NCI-H2171 (cell line): ENCODE data around the gene MLLT10.

Source experiments
- DNase-seq: peaks from one replicate; lab custom pipeline; 2025; lab: John Stamatoyannopoulos, UW

MLLT10 gene

GRCh38 chr10:21501731-21502347, 32.2 kb upstream of the MLLT10 start:
- DNase-seq: no peak

- DNase-seq: no peak
Observed at GRCh38 chr10:21502348-21502740, 31.7 kb upstream of the MLLT10 start.

GRCh38 chr10:21503542-21503941, 30.5 kb upstream of the MLLT10 start:
- DNase-seq: no peak

- DNase-seq: no peak
Observed at GRCh38 chr10:21505711-21506278, 28.2 kb upstream of the MLLT10 start.

GRCh38 chr10:21506351-21506750, 27.7 kb upstream of the MLLT10 start:
- DNase-seq: no peak

- DNase-seq: no peak
Observed at GRCh38 chr10:21507150-21507549, 26.9 kb upstream of the MLLT10 start.

GRCh38 chr10:21508706-21509331, 25.2 kb upstream of the MLLT10 start:
- DNase-seq: no peak

- no peak for DNase-seq
Observed at GRCh38 chr10:21509341-21510240, 24.4 kb upstream of the MLLT10 start.

GRCh38 chr10:21510241-21511094, 23.6 kb upstream of the MLLT10 start:
- DNase-seq: no peak

GRCh38 chr10:21511095-21511570, 22.9 kb upstream of the MLLT10 start:
- DNase-seq: no peak

- no peak for DNase-seq
Observed at GRCh38 chr10:21511946-21512572, 22.0 kb upstream of the MLLT10 start.

- DNase-seq: no peak
Observed at GRCh38 chr10:21512573-21513404, 21.2 kb upstream of the MLLT10 start.

GRCh38 chr10:21513405-21513788, 20.6 kb upstream of the MLLT10 start:
- DNase-seq: no peak

GRCh38 chr10:21514129-21514817, 19.8 kb upstream of the MLLT10 start:
- no peak for DNase-seq

- DNase-seq: no peak
Observed at GRCh38 chr10:21514818-21515351, 19.1 kb upstream of the MLLT10 start.

GRCh38 chr10:21515361-21516241, 18.4 kb upstream of the MLLT10 start:
- no peak for DNase-seq

- DNase-seq: peak; percentile 37
Observed at GRCh38 chr10:21516242-21517131, 17.5 kb upstream of the MLLT10 start.
